Mucosa of rectum (tissue), 2 donors: ENCODE results near the gene FILIP1L.

Experiments
- H3K27ac ChIP-seq, 2 donors: one replicate each; pipeline ENCODE4 v1.7.0; 2013; ENCODE audit warnings: inconsistent platforms in 2 of 2, low read depth in 2 of 2, low read length in 2 of 2
- H3K27me3 ChIP-seq, 2 donors: one replicate each; pipeline ENCODE4 v1.7.0; 2013; ENCODE audit warnings: low read length in 2 of 2; ENCODE audit not compliant: control insufficient read depth in 2 of 2, insufficient read depth in 2 of 2
- H3K36me3 ChIP-seq, 2 donors: one replicate each; pipeline ENCODE4 v1.7.0; 2013; ENCODE audit warnings: low read length in 2 of 2; ENCODE audit not compliant: control insufficient read depth in 2 of 2, insufficient read depth in 2 of 2
- H3K4me1 ChIP-seq, 2 donors: one replicate each; pipeline ENCODE4 v1.7.0; 2013; ENCODE audit warnings: low read length in 2 of 2, mild to moderate bottlenecking in 1 of 2; ENCODE audit not compliant: control insufficient read depth in 2 of 2, insufficient read depth in 2 of 2
- H3K4me3 ChIP-seq, 2 donors: one replicate each; pipeline ENCODE4 v1.7.0; 2013; ENCODE audit warnings: low read length in 2 of 2
- H3K9ac ChIP-seq, 2 donors: one replicate each; pipeline ENCODE4 v1.7.0; 2013; ENCODE audit warnings: low read length in 2 of 2, low read depth in 1 of 2, mild to moderate bottlenecking in 1 of 2
- H3K9me3 ChIP-seq, 2 donors: one replicate each; pipeline ENCODE4 v1.7.0; 2013; ENCODE audit warnings: low read length in 2 of 2; ENCODE audit not compliant: control insufficient read depth in 2 of 2
- donor health status: healthy.
- donor health status: Normal muscosa, but diverticular disease.

The FILIP1L gene

DNA sequence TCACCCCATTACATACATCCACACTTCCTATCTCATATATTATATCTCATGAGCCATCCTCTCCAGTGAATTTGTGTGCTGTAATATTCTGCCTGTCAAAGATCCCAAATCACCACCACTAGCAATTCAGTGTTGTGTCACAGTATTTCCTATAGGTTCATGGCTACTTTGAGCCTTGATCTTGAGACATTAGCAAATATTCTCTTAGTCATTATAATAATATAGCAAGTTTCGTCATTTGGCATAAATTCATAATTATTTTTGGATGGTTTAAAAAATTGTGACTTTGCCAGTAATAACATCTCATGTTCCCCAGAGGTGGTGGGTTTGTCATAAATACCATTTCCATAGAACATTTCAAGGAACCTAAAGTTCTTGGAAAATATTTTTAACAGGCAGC, 249.0 kb downstream of the FILIP1L start:
- Histone ChIP-seq H3K36me3 (peaks cover 3 to 4% of the 10 kb centered on the region in 2 donors), H3K27ac (no peak overlapping the region), H3K9me3 (no peaks in the 10 kb centered on the region), H3K9ac (no peak overlapping the region), H3K4me3 (no peak overlapping the region), H3K4me1 (peaks cover 0 to 2% of the 10 kb centered on the region in 2 donors), H3K27me3 (no peaks in the 10 kb centered on the region)

DNA sequence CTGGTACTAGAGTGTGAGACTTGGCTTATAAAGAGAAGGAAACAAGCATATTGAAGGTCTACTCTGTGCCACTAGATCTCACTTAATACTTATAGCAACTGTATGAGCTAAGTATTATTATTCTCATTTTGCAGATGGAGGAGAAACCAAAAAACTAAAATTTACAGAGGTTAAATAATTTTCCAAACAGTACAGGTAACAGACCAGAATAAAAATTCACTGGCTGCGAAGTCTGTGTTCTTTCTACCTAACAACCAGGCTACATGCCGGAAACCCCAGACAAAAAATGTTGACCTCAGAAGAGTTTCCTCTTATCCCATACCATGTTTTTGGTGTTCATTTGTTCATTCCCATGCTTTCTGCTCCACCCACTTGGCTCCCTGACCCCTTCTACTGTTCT, 250.0 kb downstream of the FILIP1L start:
- H3K9me3 ChIP-seq: no peaks in the 10 kb centered on the region
- H3K36me3 ChIP-seq: peaks cover 3 to 4% of the 10 kb centered on the region in 2 donors
- H3K4me1 ChIP-seq: peaks cover 0 to 2% of the 10 kb centered on the region in 2 donors
- H3K4me3 ChIP-seq: no peak overlapping the region
- H3K9ac ChIP-seq: no peak overlapping the region
- no peaks in the 10 kb centered on the region for H3K27me3 ChIP-seq
- H3K27ac ChIP-seq: no peak overlapping the region

DNA sequence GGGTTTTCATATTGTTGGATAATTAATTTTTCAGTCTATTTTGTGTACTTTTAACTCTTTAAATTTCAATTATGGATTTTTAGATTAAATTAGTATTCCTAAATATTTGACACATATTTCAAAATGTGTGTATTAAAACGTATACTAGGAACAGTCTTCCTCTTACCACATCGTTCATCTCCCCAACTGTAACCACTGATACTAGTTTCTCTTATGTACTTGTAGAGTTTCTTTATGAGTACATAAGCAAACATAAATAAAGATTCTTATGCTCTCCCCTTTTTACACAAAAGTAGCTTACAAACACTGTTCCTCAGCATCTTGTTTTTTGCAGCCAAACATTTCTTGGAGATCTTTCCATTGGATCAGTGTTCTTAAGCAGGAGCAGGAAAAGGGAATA, 250.7 kb downstream of the FILIP1L start:
- no peak overlapping the region for H3K9ac ChIP-seq
- no peak overlapping the region for H3K27ac ChIP-seq
- no peaks in the 10 kb centered on the region for H3K27me3 ChIP-seq
- H3K36me3 ChIP-seq: peaks cover 3 to 4% of the 10 kb centered on the region in 2 donors
- no peak overlapping the region for H3K4me3 ChIP-seq
- peaks cover 0 to 2% of the 10 kb centered on the region in 2 donors for H3K4me1 ChIP-seq
- no peaks in the 10 kb centered on the region for H3K9me3 ChIP-seq

DNA sequence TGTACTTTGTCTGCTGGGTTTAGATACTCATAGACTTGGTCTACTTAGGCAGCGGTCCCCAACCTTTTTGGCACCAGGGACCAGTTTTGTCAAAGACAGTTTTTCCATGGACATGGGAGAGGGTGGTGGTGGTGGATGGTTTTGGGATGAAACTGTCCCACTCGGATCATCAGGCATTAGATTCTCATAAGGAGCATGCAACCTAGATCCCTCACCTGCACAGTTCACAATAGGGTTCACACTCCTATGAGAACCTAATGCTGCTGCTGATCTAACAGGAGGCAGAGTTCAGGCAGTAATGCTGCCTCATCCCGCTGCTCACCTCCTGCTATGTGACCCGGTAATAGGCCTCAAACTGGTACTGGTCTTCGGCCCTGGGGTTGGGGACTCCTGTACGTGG, 251.3 kb downstream of the FILIP1L start:
- H3K27ac ChIP-seq: no peak overlapping the region
- peaks cover 0 to 2% of the 10 kb centered on the region in 2 donors for H3K4me1 ChIP-seq
- no peaks in the 10 kb centered on the region for H3K9me3 ChIP-seq
- peaks cover 3 to 4% of the 10 kb centered on the region in 2 donors for H3K36me3 ChIP-seq
- no peaks in the 10 kb centered on the region for H3K27me3 ChIP-seq
- H3K4me3 ChIP-seq: no peak overlapping the region
- H3K9ac ChIP-seq: no peak overlapping the region

DNA sequence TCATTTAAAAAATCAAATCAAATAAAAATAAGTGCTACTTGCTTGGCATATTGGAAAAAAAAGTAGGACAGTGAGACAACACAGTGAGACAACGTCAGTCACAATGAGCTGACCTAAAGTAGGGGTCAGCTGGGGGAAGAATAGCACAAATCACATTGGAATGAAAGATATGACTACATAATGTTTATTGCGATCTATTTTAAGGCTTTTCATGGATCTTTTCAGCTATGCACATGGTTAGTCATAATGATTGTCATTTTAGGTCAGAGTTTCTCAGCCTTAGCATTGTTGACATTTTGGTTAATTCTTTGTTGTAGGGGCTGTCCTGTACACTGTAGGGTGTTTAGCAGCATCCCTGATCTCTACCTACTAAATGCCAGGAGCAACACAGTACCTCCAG, 252.1 kb downstream of the FILIP1L start:
- H3K4me1 ChIP-seq: peaks cover 0 to 2% of the 10 kb centered on the region in 2 donors

DNA sequence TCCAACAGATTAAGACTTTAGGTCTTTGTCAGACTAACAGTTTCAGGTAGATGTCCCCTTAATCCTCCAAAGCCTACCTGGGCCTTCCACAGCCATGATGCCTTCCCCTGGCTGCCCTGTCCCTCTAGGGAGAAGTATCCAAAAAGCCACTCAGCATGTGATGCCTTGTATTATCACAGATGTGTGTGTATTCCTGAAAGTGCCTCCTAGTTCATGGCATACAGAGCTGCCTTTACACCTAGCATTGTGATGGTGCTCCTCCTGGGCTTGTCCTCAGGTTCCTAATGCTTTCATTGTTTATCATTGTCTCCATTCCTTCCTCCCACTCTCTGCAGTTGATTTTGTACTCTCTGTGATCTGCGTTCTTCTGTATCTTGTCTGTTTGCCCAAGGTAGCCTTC, 253.1 kb downstream of the FILIP1L start:
- peaks cover 3 to 4% of the 10 kb centered on the region in 2 donors for H3K36me3 ChIP-seq
- no peaks in the 10 kb centered on the region for H3K4me1 ChIP-seq
- no peaks in the 10 kb centered on the region for H3K27me3 ChIP-seq
- no peak overlapping the region for H3K4me3 ChIP-seq
- H3K9ac ChIP-seq: no peak overlapping the region
- no peak overlapping the region for H3K27ac ChIP-seq
- no peaks in the 10 kb centered on the region for H3K9me3 ChIP-seq

More for the DNA sequence above, 252.1 kb downstream of the FILIP1L start:
- H3K27ac ChIP-seq: no peak overlapping the region
- H3K9ac ChIP-seq: no peak overlapping the region
- no peaks in the 10 kb centered on the region for H3K9me3 ChIP-seq
- peaks cover 3 to 4% of the 10 kb centered on the region in 2 donors for H3K36me3 ChIP-seq
- no peaks in the 10 kb centered on the region for H3K27me3 ChIP-seq
- no peak overlapping the region for H3K4me3 ChIP-seq

DNA sequence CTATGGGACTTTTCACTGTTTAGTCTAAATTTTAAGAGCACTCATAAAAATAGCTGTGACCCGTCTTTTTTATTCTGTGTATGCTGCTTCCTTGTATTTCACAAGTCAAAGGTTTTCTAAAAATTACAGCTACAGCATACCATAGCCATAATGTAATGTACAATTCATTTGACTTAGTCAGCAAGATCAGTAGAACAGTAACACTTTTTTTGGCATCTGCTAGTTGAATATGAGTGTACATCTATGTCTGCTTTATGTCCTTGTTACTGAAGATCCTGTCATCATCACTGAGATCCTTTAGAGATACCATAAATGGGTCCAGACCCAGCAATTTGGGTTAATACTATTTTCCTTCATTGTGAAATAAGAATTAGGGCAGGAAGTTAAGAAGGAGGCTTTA, 254.5 kb downstream of the FILIP1L start:
- H3K4me1 ChIP-seq: no peaks in the 10 kb centered on the region
- no peaks in the 10 kb centered on the region for H3K27me3 ChIP-seq
- H3K9ac ChIP-seq: no peak overlapping the region
- no peaks in the 10 kb centered on the region for H3K9me3 ChIP-seq
- no peak overlapping the region for H3K4me3 ChIP-seq
- peak overlapping the region in 1 of 2 donors; percentile 7 for H3K27ac ChIP-seq
- peaks cover 3 to 4% of the 10 kb centered on the region in 2 donors for H3K36me3 ChIP-seq

DNA sequence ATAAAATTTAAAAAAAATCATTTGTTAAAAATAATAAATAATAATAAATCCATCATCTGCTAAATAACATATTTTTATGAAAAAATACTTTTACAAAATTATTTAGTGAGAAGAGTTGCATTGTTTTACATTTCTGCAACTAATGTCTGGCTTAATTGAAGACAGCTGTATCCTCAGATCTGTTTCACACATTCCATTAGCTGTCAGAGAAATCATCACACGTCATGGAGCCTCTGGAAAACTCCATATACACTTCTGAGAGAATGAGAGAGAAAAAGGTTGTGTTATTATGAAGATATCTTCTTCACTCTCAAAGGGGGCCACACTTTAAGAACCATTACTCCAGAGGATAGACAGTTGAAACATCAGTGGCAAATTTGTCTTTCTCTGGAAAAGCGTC, 255.8 kb downstream of the FILIP1L start:
- no peaks in the 10 kb centered on the region for H3K9me3 ChIP-seq
- no peak overlapping the region for H3K27ac ChIP-seq
- no peaks in the 10 kb centered on the region for H3K27me3 ChIP-seq
- H3K36me3 ChIP-seq: peaks cover 3 to 4% of the 10 kb centered on the region in 2 donors
- H3K4me1 ChIP-seq: no peaks in the 10 kb centered on the region
- H3K4me3 ChIP-seq: no peak overlapping the region
- H3K9ac ChIP-seq: no peak overlapping the region

DNA sequence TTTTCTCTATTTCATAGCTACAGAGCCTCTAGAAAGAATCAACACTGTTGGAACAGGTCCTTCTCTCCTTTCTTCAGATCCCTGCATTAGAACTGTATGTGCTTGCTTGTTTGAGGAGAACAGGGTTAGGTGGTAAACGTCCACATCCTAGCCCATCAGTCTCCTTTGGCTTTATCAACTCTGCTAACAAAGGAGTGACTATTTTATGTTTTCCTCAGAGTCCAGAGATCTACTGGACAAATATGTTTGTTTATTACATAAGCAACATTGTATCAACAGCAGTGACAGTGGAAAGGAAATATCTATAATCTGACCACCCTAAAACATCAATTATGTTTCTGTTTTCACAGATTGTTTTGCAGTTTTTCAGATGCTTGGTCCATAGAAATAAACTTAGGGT, 257.0 kb downstream of the FILIP1L start:
- H3K36me3 ChIP-seq: peaks cover 0 to 4% of the 10 kb centered on the region in 2 donors
- no peak overlapping the region for H3K4me3 ChIP-seq
- H3K9me3 ChIP-seq: no peaks in the 10 kb centered on the region
- no peaks in the 10 kb centered on the region for H3K27me3 ChIP-seq
- no peaks in the 10 kb centered on the region for H3K4me1 ChIP-seq
- H3K27ac ChIP-seq: peak overlapping the region in 1 of 2 donors; percentile 12
- no peak overlapping the region for H3K9ac ChIP-seq

DNA sequence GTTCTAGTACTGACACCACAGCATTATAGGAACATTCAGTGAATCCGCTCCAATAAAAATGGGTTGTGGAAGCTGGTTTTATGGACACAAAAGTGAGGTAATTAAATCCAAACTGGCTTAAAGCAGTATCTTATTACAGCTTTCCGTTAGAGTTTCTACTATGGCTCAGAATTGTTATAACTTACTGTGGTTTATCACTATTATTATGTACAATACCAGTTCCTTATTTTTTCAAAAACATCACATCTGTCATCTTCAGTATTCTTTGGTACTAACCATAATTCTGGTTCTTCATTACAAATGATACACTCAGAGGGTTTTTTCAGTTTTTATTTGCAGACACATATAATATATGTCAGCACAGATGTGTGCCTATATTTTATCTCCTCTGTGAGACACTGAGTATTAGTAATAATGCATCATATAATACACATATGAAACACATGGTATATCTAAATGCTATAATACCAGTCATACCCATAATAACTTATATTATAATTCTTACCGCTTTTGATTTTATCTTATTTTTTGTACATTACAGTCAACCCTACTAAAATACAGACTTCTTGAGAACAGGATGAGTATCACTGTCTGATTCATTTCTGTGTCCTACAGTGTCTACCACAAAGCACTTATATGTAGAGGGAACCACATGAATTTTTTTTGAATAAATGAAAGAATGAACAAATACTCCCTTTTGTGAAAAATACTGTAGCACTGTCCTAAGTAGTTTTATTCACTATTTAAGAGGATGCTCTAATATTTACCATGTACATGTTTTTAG, 257.7 kb downstream of the FILIP1L start:
- Histone ChIP-seq H3K27me3 (no peaks in the 10 kb centered on the region), H3K36me3 (peaks cover 0 to 4% of the 10 kb centered on the region in 2 donors), H3K4me1 (no peaks in the 10 kb centered on the region), H3K9me3 (no peaks in the 10 kb centered on the region), H3K9ac (no peak overlapping the region), H3K4me3 (no peak overlapping the region), H3K27ac (no peak overlapping the region)
